ENCODE results near the gene SLC16A9. TPM values are rescaled to one million over a fixed set of nuclear protein-coding genes. Genes with fewer than 3 reads are reported as not detected.
A peak's percentile ranks its signal among the peaks of the same experiment; 100 is the strongest.
"Not testable (repeated sequence)": the region's sequence is repeated elsewhere in the genome, so short reads cannot be mapped to it uniquely, and the experiment has no call there.

Gene SLC16A9
- polyA plus RNA-seq, 6 donors from 2014 or later: 0.12 to 0.86 (median 0.26) TPM; not detected in 2

DNA sequence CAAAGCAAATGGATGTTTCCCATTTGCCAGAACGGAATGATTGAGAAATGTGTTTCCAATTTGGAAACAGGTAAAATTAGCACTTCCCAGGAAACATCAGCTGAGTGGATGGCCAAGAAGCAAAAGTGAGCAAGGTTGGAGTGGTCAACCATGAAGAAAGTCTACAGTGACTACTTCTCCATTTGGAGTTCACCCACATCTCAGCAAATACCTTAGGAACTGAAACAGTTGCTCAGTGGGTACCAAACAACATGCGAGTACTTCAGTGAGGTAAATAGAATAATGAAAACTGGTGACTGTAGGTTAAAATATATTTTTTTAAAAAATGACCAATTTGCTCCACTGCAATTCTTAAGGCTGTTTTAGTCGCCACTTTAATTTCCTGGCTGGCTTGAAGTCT is 57.7 kb downstream of the SLC16A9 start:
- Mint-ChIP-seq H3K9me3 (no peaks in the 10 kb centered on the region), H3K36me3 (no peaks in the 10 kb centered on the region), H3K27me3 (no peaks in the 10 kb centered on the region), H3K27ac (peak overlapping the region in 2 of 6 donors; percentile 16 to 64), H3K4me3 (no peak overlapping the region), H3K4me1 (peaks cover 13 to 18% (median 18%) of the 10 kb centered on the region in 3 donors)
- DNase-seq (no peak), ATAC-seq (ENCODE audit: low read depth in 2 of 2) (peak; percentile 63 to 75)

DNA sequence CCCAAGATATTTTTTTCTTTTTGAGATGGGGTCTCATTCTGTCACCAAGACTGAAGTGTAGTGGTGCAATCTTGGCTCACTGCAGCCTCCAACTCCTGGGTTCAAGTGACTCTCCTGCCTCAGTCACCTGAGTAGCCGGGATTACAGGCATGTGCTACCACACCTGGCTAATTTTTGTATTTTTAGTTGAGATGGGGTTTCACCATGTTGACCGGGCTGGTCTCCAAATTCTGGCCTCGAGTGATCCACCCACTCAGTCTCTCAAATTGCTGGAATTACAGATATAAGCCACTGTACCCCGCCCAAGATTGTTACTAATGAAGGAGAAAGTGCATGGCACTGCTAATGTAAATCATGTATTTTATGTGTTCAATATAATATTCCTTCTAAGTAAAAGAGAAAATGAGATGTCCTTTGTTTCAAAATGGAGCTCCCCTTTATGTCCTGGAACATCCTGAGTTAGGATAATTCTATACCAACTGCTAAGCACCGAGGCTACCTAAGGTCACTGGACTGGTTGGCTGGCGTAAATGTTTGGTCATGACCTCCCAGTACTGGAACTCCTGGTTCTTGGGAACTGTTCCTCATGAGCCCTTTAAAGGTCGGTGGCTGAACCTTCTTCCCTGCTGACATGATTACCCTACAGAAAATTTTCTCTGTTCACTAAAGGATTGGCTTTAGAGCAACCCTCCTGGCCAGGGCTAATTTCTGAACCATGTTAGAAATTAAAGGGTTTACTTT is 59.9 kb downstream of the SLC16A9 start:
- Mint-ChIP-seq H3K36me3 (peaks cover 9 to 11% of the 10 kb centered on the region in 2 donors), H3K4me3 (no peak overlapping the region), H3K27me3 (no peaks in the 10 kb centered on the region), H3K4me1 (peaks cover 13 to 18% (median 18%) of the 10 kb centered on the region in 3 donors), H3K27ac (no peak overlapping the region), H3K9me3 (peaks cover 9 to 13% (median 11%) of the 10 kb centered on the region in 7 donors)
- no peak for ATAC-seq (ENCODE audit: low read depth in 2 of 2)
- DNase-seq: no peak

DNA sequence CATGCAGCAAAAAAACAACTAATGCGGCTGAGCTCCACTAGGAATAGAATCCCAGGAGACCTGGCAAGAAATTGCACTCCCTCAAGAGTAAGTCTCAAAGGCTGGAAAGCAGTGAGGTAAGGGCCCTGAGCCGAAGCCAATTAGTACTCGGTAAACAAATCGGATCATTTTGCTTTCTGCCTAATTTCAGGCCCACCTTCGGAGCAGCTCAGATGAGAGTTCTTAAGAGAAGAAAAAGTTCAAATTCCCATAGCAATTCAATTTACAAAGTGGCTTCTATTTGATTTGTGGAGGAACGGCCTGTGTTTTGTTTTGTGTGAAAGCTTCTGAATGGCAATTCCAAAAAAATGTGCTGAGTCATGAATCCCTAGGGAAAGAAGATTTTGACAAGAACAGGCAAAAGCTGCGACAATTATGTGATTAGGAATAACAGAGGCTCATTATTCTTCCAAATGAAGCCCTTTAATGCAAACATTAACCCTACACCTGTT is 60.9 kb downstream of the SLC16A9 start:
- Mint-ChIP-seq H3K36me3 (peaks cover 9 to 16% of the 10 kb centered on the region in 2 donors), H3K27ac (peak overlapping the region in 1 of 6 donors; percentile 39), H3K4me1 (peaks cover 7 to 11% (median 11%) of the 10 kb centered on the region in 3 donors), H3K4me3 (no peak overlapping the region), H3K27me3 (no peaks in the 10 kb centered on the region), H3K9me3 (peaks cover 13 to 20% (median 17%) of the 10 kb centered on the region in 7 donors)
- DNase-seq (no peak), ATAC-seq (ENCODE audit: low read depth in 2 of 2) (no peak)

DNA sequence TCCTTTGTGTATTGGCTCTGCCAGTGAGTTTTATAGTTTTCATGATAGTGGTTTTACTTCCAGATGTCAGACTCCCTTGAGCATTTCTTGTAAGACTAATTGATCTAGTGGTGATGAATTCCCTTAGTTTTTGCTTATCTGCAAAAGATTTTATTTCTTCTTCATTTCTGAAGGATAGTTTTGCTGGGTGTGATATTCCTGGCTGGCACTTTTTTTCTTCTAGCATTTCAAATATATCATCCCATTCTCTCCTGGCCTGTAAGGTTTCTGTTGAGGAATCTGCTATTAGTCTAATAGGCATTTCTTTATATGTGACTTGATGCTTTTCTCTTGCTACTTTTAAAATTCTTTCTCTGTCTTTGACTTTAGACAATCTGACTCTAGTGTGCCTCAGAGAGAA is 64.8 kb downstream of the SLC16A9 start:
- no peak for DNase-seq
- Mint-ChIP-seq H3K4me1 (no peaks in the 10 kb centered on the region), H3K27me3 (no peaks in the 10 kb centered on the region), H3K27ac (no peak overlapping the region), H3K36me3 (peaks cover 9 to 16% of the 10 kb centered on the region in 2 donors), H3K4me3 (no peak overlapping the region), H3K9me3 (peaks cover 16 to 24% (median 20%) of the 10 kb centered on the region in 7 donors)
- no peak for ATAC-seq (ENCODE audit: low read depth in 2 of 2)

DNA sequence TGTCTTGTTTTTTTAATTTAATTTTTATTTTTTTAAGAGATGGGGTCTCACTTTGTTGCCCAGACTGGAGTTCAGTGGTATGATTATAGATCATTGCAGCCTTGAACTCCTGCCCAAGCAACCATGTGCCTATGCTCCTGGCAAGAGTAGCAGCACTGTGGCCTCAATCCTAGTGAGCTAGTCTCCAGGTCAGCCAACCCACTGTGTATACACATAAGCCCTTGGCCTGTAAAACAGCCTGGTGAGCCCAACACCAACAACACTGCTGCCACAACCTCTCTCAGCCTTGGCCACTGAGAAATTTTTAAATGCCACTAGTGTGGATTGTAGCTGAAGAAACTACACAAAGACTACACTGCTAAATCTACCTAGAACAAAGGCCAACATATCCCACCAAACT is 68.0 kb downstream of the SLC16A9 start:
- not testable (repeated sequence) for H3K27ac Mint-ChIP-seq; DNase-seq; H3K27me3 Mint-ChIP-seq; H3K4me1 Mint-ChIP-seq; H3K4me3 Mint-ChIP-seq; ATAC-seq (ENCODE audit: low read depth in 2 of 2)
- H3K9me3 Mint-ChIP-seq: peaks cover 21 to 39% (median 29%) of the 10 kb centered on the region in 7 donors
- peaks cover 9 to 22% of the 10 kb centered on the region in 2 donors for H3K36me3 Mint-ChIP-seq

DNA sequence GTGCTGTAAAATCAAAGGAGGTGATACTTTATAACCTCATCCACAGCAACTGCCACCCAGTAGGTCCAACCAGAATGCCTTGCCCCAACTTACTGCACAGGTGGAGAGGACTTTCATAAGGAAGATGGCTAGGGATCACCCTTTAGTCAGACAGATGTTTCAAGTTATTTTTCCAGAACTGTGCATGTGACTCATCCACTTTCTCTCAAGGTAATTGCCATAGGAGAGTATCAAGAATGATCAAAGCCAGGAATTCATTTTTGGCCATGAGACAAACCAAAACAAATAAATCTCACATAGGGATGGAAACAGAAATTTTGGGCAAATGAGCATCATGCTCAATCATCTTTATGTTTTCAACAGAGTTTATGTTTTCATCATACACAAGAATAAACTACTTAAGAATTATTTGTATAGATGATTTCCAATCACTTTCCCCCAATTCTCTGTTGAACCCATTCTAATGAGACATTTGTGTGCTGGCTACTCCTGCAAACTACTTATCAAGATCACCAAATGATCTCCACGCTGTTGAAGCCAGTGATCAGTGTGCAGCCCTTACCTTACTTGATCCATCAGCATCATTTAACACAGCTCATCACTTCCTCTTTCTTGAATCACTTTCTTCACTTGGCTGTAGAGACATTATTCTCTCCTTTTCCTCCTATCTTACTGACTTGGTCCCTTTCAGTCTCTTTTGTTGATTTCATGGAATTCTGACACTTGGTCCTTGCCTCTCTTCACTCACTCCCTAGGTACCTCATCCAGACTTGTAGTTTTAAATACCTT is 74.0 kb downstream of the SLC16A9 start:
- no peak overlapping the region for H3K4me3 Mint-ChIP-seq
- DNase-seq (no peak), ATAC-seq (ENCODE audit: low read depth in 2 of 2) (no peak)
- no peaks in the 10 kb centered on the region for H3K4me1 Mint-ChIP-seq
- H3K27ac Mint-ChIP-seq: no peak overlapping the region
- H3K36me3 Mint-ChIP-seq: peaks cover 0 to 7% of the 10 kb centered on the region in 2 donors
- no peaks in the 10 kb centered on the region for H3K27me3 Mint-ChIP-seq
- peaks cover 5 to 15% (median 10%) of the 10 kb centered on the region in 7 donors for H3K9me3 Mint-ChIP-seq

DNA sequence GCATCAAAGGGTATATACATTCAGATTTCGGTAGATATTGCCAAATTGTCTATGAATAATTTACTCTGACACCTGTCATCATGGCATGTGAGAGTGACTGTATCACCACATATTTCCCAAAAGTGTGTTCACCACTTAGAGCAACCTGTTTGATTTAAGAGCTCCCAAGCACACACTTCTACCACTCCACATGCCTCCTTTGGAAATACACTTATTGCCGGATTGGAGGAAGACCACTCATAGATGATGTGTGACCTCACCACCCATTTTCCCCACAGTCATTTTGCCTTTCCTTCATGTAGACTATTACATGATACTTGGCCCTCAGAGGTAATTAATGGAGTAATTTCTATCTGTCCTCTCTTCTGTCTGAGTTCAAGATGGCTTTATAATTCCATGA is 75.5 kb downstream of the SLC16A9 start:
- H3K36me3 Mint-ChIP-seq: peaks cover 0 to 7% of the 10 kb centered on the region in 2 donors
- no peak overlapping the region for H3K4me3 Mint-ChIP-seq
- H3K27me3 Mint-ChIP-seq: no peaks in the 10 kb centered on the region
- ATAC-seq (ENCODE audit: low read depth in 2 of 2): no peak
- peak overlapping the region in 1 of 6 donors; percentile 74 for H3K27ac Mint-ChIP-seq
- no peaks in the 10 kb centered on the region for H3K4me1 Mint-ChIP-seq
- DNase-seq: no peak
- peaks cover 5 to 15% (median 10%) of the 10 kb centered on the region in 7 donors for H3K9me3 Mint-ChIP-seq

GRCh38 chr10:59633063-59633462 is 76.6 kb downstream of the SLC16A9 start:
- Mint-ChIP-seq H3K27me3 (no peaks in the 10 kb centered on the region), H3K27ac (no peak overlapping the region), H3K4me3 (no peak overlapping the region), H3K9me3 (peaks cover 5 to 10% (median 7%) of the 10 kb centered on the region in 7 donors), H3K36me3 (peaks cover 0 to 7% of the 10 kb centered on the region in 2 donors), H3K4me1 (no peaks in the 10 kb centered on the region)
- ATAC-seq (ENCODE audit: low read depth in 2 of 2) (no peak), DNase-seq (no peak)

DNA sequence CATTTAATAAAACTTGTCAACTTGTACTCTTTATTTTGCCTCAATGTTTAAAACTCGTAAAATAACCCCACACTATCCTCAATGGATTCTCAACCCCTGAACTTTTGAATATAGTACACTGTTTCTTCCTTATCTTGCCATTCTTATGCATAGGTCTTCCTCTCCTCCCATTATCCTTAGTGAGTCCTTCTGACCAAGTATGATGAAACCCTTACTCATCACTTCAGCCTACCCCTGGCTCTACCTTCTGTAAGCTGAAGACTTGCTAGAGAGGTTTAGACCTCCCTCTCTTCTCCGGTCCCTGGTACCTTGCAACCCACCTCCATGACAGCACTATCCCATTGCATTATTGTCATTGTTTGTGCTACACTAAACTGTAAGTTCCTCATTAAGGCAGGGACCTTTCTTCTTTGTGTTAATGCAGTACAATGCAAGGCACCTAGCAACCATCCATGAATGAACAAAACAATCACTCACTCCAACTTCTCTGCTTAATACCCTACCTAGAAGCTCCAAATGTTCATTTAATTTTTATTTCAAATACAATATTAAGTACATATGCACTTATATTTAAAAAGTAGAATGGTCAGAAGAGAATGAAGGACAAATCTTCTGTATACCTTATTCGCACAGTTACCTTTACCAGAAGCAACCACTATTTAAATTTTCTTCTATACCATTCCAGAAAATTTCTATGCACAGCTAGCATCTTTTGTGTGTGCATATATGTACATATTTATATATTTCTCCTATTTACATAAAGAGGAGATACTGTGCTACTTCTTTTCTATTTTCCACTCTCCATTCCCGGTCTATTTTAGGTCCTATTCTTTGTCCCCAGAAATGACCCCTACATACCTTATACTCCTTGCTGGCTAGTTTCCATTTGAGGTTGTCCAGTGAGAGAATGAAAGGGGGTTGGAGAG is 77.5 kb downstream of the SLC16A9 start:
- Mint-ChIP-seq H3K9me3 (peaks cover 0 to 4% (median 2%) of the 10 kb centered on the region in 7 donors), H3K27me3 (no peaks in the 10 kb centered on the region), H3K4me1 (no peaks in the 10 kb centered on the region), H3K36me3 (peaks cover 0 to 5% of the 10 kb centered on the region in 2 donors), H3K27ac (no peak overlapping the region), H3K4me3 (no peak overlapping the region)
- no peak for DNase-seq
- no peak for ATAC-seq (ENCODE audit: low read depth in 2 of 2)

DNA sequence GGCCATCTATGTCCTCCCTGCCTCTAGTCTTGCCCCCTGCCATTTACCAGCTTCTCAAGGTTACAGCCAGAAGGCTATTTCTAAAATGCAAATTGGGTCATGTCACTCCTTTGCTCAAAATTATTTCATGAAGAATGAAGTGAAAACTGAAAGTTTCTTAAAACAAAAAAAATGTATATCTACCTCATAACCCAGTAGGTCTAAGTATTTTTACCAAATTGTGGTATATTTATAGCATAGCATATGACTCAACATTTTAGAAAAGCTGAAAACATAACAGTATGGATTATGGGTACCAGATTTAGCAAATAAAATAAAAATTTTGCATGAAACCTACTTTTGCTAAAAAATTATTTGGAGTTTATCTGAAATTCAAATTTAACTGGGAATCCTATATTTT is 78.4 kb downstream of the SLC16A9 start:
- H3K4me3 Mint-ChIP-seq: no peak overlapping the region
- peaks cover 0 to 1% (median under 1%) of the 10 kb centered on the region in 3 donors for H3K4me1 Mint-ChIP-seq
- DNase-seq (no peak), ATAC-seq (ENCODE audit: low read depth in 2 of 2) (no peak)
- peak overlapping the region in 1 of 6 donors; percentile 1 for H3K27ac Mint-ChIP-seq
- H3K27me3 Mint-ChIP-seq: no peaks in the 10 kb centered on the region
- H3K36me3 Mint-ChIP-seq: no peaks in the 10 kb centered on the region
- no peaks in the 10 kb centered on the region for H3K9me3 Mint-ChIP-seq

DNA sequence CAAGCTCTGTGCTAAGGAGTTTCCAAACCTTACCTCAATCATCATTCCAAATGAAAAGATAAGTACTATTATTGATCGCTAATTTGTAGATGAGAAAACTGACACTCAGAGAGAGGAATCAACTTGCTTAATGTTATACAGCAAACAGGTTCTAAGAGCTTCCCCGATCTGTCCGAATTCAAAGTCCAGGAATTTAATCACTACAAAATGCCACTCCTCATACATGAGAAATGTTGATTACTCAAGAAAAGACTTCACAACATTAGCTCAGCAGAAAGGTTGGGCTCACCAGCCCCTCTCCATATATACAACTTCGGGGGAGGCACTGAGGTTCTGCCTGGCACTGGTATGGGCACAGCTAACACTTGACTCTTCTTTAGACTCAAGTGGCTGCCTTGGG is 80.7 kb downstream of the SLC16A9 start:
- Mint-ChIP-seq H3K4me3 (no peak overlapping the region), H3K27ac (no peak overlapping the region), H3K27me3 (peaks cover 0 to 4% (median 0%) of the 10 kb centered on the region in 3 donors), H3K4me1 (peaks cover 3 to 5% (median 4%) of the 10 kb centered on the region in 3 donors), H3K36me3 (no peaks in the 10 kb centered on the region), H3K9me3 (no peaks in the 10 kb centered on the region)
- DNase-seq (no peak), ATAC-seq (ENCODE audit: low read depth in 2 of 2) (no peak)

DNA sequence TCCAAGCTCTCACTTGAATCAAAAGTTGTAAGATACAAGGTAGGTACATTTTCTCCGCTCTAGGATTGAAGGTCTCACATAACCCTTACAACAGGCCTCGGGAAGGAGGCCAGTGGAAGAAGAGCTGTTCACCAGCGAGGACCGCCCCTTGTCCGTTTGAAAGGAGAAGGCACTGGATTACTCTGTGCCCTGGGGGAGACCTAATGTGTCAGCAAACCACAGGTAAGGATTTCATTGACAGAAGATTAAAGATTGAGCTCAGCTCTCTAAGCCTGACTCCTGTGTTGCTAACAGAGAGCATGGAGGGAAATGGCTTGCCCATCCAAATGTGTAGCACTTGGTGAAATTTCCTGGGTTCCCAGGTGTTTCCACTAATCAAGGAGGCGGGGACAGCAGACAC is 81.2 kb downstream of the SLC16A9 start:
- Mint-ChIP-seq H3K36me3 (no peaks in the 10 kb centered on the region), H3K27me3 (peaks cover 0 to 4% (median 0%) of the 10 kb centered on the region in 3 donors), H3K9me3 (no peaks in the 10 kb centered on the region), H3K4me1 (peaks cover 3 to 5% (median 4%) of the 10 kb centered on the region in 3 donors), H3K27ac (no peak overlapping the region), H3K4me3 (no peak overlapping the region)
- no peak for DNase-seq
- no peak for ATAC-seq (ENCODE audit: low read depth in 2 of 2)

All from naive B cell (primary cell).